SKM-1 (cell line): ENCODE data around the gene CES3.
"Not testable (repeated sequence)": the region's sequence is repeated elsewhere in the genome, so short reads cannot be mapped to it uniquely, and the experiment has no call there.

ENCODE experiments used
- DNase-seq: peaks from one replicate; lab custom pipeline; 2025; ENCODE audit not compliant: unreplicated experiment; lab: John Stamatoyannopoulos, UW

The CES3 gene

GRCh38 chr16:66944971-66945370 lies 16.1 kb upstream of the CES3 start:
- DNase-seq = not testable (repeated sequence)

- DNase-seq = no peak
Observed at GRCh38 chr16:66945939-66946338, 15.1 kb upstream of the CES3 start.

- DNase-seq = no peak
Observed at GRCh38 chr16:66946541-66946940, 14.5 kb upstream of the CES3 start.

- no peak for DNase-seq
Observed at GRCh38 chr16:66946974-66947301, 14.1 kb upstream of the CES3 start.

GRCh38 chr16:66947302-66948065 lies 13.6 kb upstream of the CES3 start:
- DNase-seq = peak; percentile 79

- no peak for DNase-seq
Observed at GRCh38 chr16:66948134-66948836, 12.8 kb upstream of the CES3 start.

GRCh38 chr16:66948837-66949225 lies 12.2 kb upstream of the CES3 start:
- DNase-seq = no peak

- no peak for DNase-seq
Observed at GRCh38 chr16:66949472-66949871, 11.6 kb upstream of the CES3 start.

- DNase-seq = no peak
Observed at GRCh38 chr16:66950437-66950836, 10.6 kb upstream of the CES3 start.

GRCh38 chr16:66950971-66951790 lies 9.9 kb upstream of the CES3 start:
- no peak for DNase-seq

GRCh38 chr16:66952430-66953110 lies 8.5 kb upstream of the CES3 start:
- DNase-seq = no peak

GRCh38 chr16:66953462-66954096 lies 7.5 kb upstream of the CES3 start:
- DNase-seq = no peak

GRCh38 chr16:66954097-66954659 lies 6.9 kb upstream of the CES3 start:
- peak; percentile 77 for DNase-seq

GRCh38 chr16:66955363-66956153 lies 5.5 kb upstream of the CES3 start:
- DNase-seq = not testable (repeated sequence)

GRCh38 chr16:66956154-66956457 lies 5.0 kb upstream of the CES3 start:
- not testable (repeated sequence) for DNase-seq

- DNase-seq = no peak
Observed at GRCh38 chr16:66958857-66959703, 2.0 kb upstream of the CES3 start.

- no peak for DNase-seq
Observed at GRCh38 chr16:66959704-66960161, 1.3 kb upstream of the CES3 start.

- DNase-seq = no peak
Observed at GRCh38 chr16:66960270-66960669, 796 bp upstream of the CES3 start.

- no peak for DNase-seq
Observed at GRCh38 chr16:66961914-66962313, 848 bp downstream of the CES3 start.
